ENCODE measurements around the gene ARHGAP24. TPM values are rescaled to one million over a fixed set of nuclear protein-coding genes. Genes with fewer than 3 reads are reported as not detected.

Gene ARHGAP24
- total RNA-seq, 2 donors from 2014 or later = 34.0 to 42.0 TPM

GRCh38 chr4:86007042-86007441, 532.1 kb downstream of the ARHGAP24 start:
- Histone ChIP-seq H3K36me3 (no peaks in the 10 kb centered on the region), H3K9me3 (no peaks in the 10 kb centered on the region), H3K27me3 (no peaks in the 10 kb centered on the region), H3K4me3 (no peak overlapping the region), H3K4me1 (peaks cover 0 to 6% of the 10 kb centered on the region in 2 donors), H3K27ac (no peak overlapping the region)
- no peak for TF ChIP-seq CTCF (IDR thresholded peaks at IDR 0.05)
- DNase-seq (ENCODE audit: low spot score) = no peak

- Histone ChIP-seq H3K4me1 (peaks cover 0 to 27% of the 10 kb centered on the region in 2 donors), H3K27ac (no peak overlapping the region), H3K36me3 (no peaks in the 10 kb centered on the region), H3K27me3 (no peaks in the 10 kb centered on the region), H3K4me3 (no peak overlapping the region), H3K9me3 (no peaks in the 10 kb centered on the region)
- TF ChIP-seq CTCF (IDR thresholded peaks at IDR 0.05) = no peak
- DNase-seq (ENCODE audit: low spot score) = peak; percentile 73
Measured at GRCh38 chr4:86011117-86011516, 536.2 kb downstream of the ARHGAP24 start.

- Histone ChIP-seq H3K27ac (no peak overlapping the region), H3K4me1 (peaks cover 0 to 27% of the 10 kb centered on the region in 2 donors), H3K36me3 (no peaks in the 10 kb centered on the region), H3K9me3 (no peaks in the 10 kb centered on the region), H3K27me3 (no peaks in the 10 kb centered on the region), H3K4me3 (no peak overlapping the region)
- no peak for DNase-seq (ENCODE audit: low spot score)
- no peak for TF ChIP-seq CTCF (IDR thresholded peaks at IDR 0.05)
Measured at GRCh38 chr4:86013621-86014020, 538.7 kb downstream of the ARHGAP24 start.

GRCh38 chr4:86014599-86014998, 539.6 kb downstream of the ARHGAP24 start:
- no peak for TF ChIP-seq CTCF (IDR thresholded peaks at IDR 0.05)
- no peaks in the 10 kb centered on the region for H3K36me3 ChIP-seq
- H3K4me3 ChIP-seq = no peak overlapping the region
- H3K4me1 ChIP-seq = peaks cover 0 to 27% of the 10 kb centered on the region in 2 donors
- no peaks in the 10 kb centered on the region for H3K9me3 ChIP-seq
- no peaks in the 10 kb centered on the region for H3K27me3 ChIP-seq
- no peak overlapping the region for H3K27ac ChIP-seq
- no peak for DNase-seq (ENCODE audit: low spot score)

GRCh38 chr4:86015412-86016350, 540.7 kb downstream of the ARHGAP24 start:
- no peak for DNase-seq (ENCODE audit: low spot score)
- no peaks in the 10 kb centered on the region for H3K27me3 ChIP-seq
- no peak for TF ChIP-seq CTCF (IDR thresholded peaks at IDR 0.05)
- H3K9me3 ChIP-seq = no peaks in the 10 kb centered on the region
- H3K4me3 ChIP-seq = no peak overlapping the region
- H3K4me1 ChIP-seq = peaks cover 0 to 27% of the 10 kb centered on the region in 2 donors
- no peak overlapping the region for H3K27ac ChIP-seq
- H3K36me3 ChIP-seq = no peaks in the 10 kb centered on the region

All from right atrium auricular region (tissue), 2 donors.